22Rv1 (cell line): ENCODE measurements around the gene LSM4.

Experiments
- CTCF ChIP-seq: fragments of 450-650 bp; IDR thresholded peaks from 2 replicates; pipeline ENCODE4 v1.5.1; 2017; ENCODE audit warnings: mild to moderate bottlenecking
- ZFX ChIP-seq: fragments of 450-650 bp; IDR thresholded peaks from 2 replicates; pipeline ENCODE4 v1.6.1; 2017; ENCODE audit warnings: antibody characterized with exemption, borderline replicate concordance

- no peak for TF ChIP-seq CTCF
- TF ChIP-seq ZFX: no peak
Observed at GRCh38 chr19:18350490-18350889, 27.6 kb upstream of the LSM4 start.
